HG03342 (cell line): ENCODE data around the gene BAG3.

Source experiments
- ATAC-seq: cut with Tn5 transposase; IDR thresholded peaks from one replicate; pipeline ENCODE4 v1.9.1; 2021; ENCODE audit warnings: mild to moderate bottlenecking, moderate library complexity; ENCODE audit not compliant: unreplicated experiment

Gene BAG3

DNA sequence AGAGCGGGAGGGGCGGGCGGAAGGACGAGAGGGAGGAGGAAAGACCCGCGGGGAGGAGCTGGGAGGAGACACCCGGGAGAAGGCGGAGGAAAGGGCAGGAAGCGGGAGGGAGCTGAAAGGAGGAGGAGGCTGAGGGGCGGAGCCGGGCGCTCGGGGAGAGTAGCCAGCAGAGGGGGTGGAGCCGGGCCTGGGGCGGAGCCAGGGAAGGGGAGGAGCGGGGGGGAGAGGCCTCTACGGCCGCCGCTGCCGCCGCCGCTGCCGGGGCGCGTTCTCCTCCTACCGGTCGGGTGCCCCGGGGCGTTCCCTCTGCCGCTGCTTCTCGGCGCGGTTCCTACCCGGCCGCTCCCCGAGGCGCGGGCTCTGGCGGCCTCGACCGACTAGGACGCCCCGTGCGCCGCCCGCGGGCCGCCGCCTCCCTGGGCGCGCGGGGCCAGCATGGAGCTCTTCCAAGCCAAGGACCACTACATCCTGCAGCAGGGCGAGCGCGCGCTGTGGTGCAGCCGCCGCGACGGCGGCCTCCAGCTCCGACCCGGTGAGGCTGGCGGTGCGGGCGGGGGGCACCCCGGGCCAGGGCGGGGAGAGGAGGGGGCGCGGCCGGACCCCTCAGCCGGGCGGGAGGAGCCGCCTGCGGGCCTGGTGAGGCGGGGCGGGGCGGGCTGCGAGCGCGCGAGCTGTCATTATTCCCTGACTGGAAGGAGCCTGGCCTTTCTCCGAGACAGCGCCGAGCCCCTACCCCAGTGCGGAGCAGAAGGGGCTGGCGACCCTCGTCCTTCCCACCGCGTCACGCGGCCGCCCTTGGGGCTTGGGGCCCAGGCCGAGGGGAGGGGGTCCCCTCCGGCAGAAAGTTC lies 74.9 kb downstream of the BAG3 start, which contains the start of gene INPP5F:
TSS of gene INPP5F (plus strand) at position 223 of the 848 bp plus-strand sequence. CDS start at position 436, 213 bp downstream.
- peak; percentile 84 for ATAC-seq

DNA sequence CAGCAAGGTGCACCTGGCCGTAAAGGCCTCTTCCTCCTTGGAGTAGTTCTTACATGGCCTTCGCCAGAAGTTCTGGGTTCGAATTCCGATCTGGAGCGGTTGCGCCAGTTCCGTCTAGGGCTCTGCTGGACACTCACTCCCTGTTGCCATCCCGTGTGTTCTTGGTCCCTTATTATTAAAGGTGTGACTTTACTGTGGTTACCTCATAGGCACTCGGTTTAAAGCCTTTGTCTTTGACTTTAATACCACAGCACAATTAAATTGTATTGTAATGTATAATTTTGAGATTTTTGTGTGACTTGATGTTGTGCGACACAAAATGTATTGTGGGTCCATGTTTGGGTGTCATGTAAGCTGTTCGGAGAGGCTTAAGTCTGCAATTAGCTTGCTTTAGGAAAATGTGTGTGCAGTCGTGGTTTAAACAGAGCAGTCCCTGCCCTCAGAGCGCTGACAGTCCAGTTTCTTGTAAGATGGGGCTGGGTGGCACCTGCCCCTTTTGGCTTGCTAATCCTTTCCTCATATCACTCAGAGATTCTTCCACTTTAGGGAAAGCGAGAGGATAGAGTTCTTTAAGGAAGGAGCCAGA lies 75.6 kb downstream of the BAG3 start:
- ATAC-seq, result no peak
